GM13977 (cell line): ENCODE measurements around the gene LYSMD3.
A peak's percentile ranks its signal among the peaks of the same experiment; 100 is the strongest.

Source experiments
- DNase-seq: peaks from one replicate; pipeline ENCODE4 v3.0.0; 2012; ENCODE audit warnings: low spot score
- CTCF ChIP-seq: IDR thresholded peaks from 2 replicates; pipeline ENCODE4 v1.5.1; 2012; ENCODE audit warnings: mild to moderate bottlenecking, control low read depth; ENCODE audit not compliant: insufficient read depth; ENCODE audit errors: extremely low read depth, missing control alignments
- in situ Hi-C: fragments of 300-500 bp; cut with MboI; formaldehyde crosslinking; loops from one replicate; pipeline ENCODE4 v1.12.0; 2022; ENCODE audit warnings: low sequenced_read_pairs, low pct_unique_long_range_greater_than_20kb, mixed read lengths, inconsistent platforms; ENCODE audit not compliant: unreplicated experiment

The LYSMD3 gene

GRCh38 chr5:90542827-90543519 is 13.6 kb upstream of the LYSMD3 start:
- DNase-seq: no peak
- in situ Hi-C loops: no loop called here
- no peak for TF ChIP-seq CTCF

- in situ Hi-C loops: no loop called here
- DNase-seq: no peak
- TF ChIP-seq CTCF: no peak
Measured at GRCh38 chr5:90534922-90535321, 5.5 kb upstream of the LYSMD3 start.

DNA sequence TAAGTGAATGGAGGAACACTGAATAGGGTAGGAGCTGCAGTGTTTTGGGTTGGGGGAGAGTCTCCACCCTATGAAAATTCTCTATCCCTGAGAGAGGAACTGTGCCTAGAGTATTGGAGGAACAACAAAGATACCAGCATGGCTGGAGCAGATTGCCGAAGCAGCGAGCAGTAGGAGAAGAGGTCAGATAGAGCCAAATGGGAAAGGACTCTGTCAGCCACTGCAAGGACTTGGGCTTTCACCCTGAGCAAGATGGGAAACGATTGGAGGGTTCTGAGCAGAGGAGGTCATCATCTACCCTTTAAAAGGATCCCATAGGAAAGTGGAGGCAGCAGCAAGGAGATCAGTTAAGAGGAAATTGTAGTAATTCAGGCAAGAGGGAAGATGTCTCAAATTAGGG is 4.4 kb upstream of the LYSMD3 start:
- DNase-seq: no peak
- in situ Hi-C loops: no loop called here
- no peak for TF ChIP-seq CTCF

DNA sequence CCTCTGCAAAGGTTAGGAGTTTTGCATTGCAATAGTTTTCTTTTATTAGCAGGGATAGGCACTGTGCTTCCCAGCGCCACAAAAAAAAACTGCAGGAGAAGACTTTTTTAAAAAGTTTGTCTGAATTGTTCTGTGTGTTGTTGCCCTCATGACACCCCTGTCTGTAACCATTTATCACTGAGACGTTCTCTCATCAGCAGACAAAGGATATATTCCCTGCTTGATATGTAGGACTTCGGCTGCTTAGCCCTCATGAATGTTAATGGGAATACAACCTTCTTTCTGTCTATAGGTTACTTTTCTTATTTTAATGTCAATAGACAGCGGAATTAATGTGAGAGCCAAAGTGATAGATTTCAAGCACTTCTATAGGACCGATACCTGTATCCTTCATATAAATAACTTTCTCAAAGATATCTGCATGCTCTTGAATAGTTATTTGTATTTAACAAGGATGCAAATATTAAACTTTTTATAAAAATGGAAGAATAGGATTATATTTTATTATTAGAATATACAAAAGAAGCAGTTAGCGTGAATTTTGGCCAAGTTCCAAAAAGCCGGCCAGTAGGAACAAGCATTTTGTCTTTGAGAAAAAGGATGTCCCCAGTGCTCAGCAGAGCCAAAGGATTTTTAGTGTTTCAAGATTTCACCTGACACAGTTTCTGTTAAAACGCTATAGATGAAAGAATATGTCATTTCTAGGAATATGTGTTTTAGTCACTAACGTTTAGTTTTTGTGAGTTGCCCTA is 1.5 kb upstream of the LYSMD3 start:
- in situ Hi-C loops: no loop called here
- no peak for TF ChIP-seq CTCF
- no peak for DNase-seq

DNA sequence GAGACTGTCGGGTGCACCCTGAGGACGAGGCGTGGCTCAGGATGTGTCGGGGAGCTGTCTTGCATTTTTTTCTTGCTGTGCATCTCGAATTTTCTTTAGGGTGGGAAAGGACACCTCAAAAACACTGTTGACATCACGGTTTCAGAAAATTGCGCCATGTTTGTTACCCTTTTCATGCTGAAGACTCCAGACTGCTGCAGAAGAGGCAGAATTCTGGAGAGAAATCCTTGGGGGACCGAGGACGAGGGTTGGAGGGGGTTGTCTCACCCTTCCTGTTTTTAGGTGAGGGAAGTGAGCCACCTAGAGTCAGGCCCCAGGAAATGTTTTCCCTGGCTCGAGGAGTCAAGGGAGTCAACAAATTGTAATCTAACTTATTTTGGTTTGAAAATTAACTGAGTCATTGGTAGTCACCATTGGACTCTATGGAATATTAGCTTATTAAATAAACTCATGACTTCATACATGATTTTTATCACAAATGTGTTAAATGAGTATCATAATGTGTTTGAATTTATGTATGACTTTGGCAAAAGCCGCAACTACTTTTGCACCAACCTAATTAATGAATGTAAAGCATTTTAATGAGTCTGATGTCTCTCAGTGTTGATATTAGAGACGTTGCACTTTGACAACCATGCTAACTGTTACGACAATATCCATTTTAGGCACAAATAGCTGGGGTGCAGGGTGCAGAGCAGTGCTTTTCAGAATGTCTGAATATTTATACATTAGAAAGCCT is 724 bp upstream of the LYSMD3 start:
- in situ Hi-C loops: no loop called here
- peak; percentile 74 for TF ChIP-seq CTCF
- peak; percentile 67 for DNase-seq

GRCh38 chr5:90528601-90529193 is 687 bp downstream of the LYSMD3 start:
- in situ Hi-C loops: no loop called here
- peak; percentile 34 for DNase-seq
- TF ChIP-seq CTCF: no peak
